Endodermal cell (in vitro differentiated cells): Measurements from ENCODE around the gene DYNC1I1. TPM values are rescaled to one million over a fixed set of nuclear protein-coding genes. Genes with fewer than 3 reads are reported as not detected.

Experiments used
- DNase-seq: peaks from one replicate; pipeline ENCODE4 v3.0.0-alpha.2; 2017
- H3K27ac ChIP-seq: 2 replicates; pipeline ENCODE4 v1.5.1; 2013; ENCODE audit warnings: mild to moderate bottlenecking, low read depth, low read length, moderate library complexity
- H3K27me3 ChIP-seq: 2 replicates; pipeline ENCODE4 v1.6.1; 2013; ENCODE audit warnings: mild to moderate bottlenecking, low read length, moderate library complexity; ENCODE audit not compliant: insufficient read depth, control insufficient read depth, poor library complexity, severe bottlenecking
- H3K36me3 ChIP-seq: 2 replicates; pipeline ENCODE4 v1.7.0; 2013; ENCODE audit warnings: mild to moderate bottlenecking, low read length, moderate library complexity; ENCODE audit not compliant: control insufficient read depth, insufficient read depth
- H3K4me1 ChIP-seq: one replicate; pipeline ENCODE4 v1.7.0; 2013; ENCODE audit warnings: low read length; ENCODE audit not compliant: control insufficient read depth, insufficient read depth
- H3K4me3 ChIP-seq: 2 replicates; pipeline ENCODE4 v1.5.1; 2013; ENCODE audit warnings: mild to moderate bottlenecking, low read length, moderate library complexity
- H3K9ac ChIP-seq: 2 replicates; pipeline ENCODE4 v1.6.1; 2013; ENCODE audit warnings: mild to moderate bottlenecking, low read length, moderate library complexity; ENCODE audit not compliant: poor library complexity, severe bottlenecking; ENCODE audit errors: extremely low read depth
- H3K9me3 ChIP-seq: 2 replicates; pipeline ENCODE4 v1.6.1; 2013; ENCODE audit warnings: mild to moderate bottlenecking, low read length, moderate library complexity; ENCODE audit not compliant: control insufficient read depth
- H3K27ac Mint-ChIP-seq: 2 replicates; pipeline ENCODE4 v1.8.0; 2020; ENCODE audit warnings: mixed read lengths
- H3K27me3 Mint-ChIP-seq: 2 replicates; pipeline ENCODE4 v1.8.0; 2021; ENCODE audit warnings: mild to moderate bottlenecking, mixed read lengths; ENCODE audit not compliant: insufficient read depth
- H3K36me3 Mint-ChIP-seq: 2 replicates; pipeline ENCODE4 v1.8.0; 2020; ENCODE audit warnings: low read depth, mixed read lengths
- H3K4me1 Mint-ChIP-seq: 2 replicates; pipeline ENCODE4 v1.8.0; 2020; ENCODE audit warnings: mixed read lengths
- H3K4me3 Mint-ChIP-seq: 2 replicates; pipeline ENCODE4 v1.8.0; 2020; ENCODE audit warnings: mild to moderate bottlenecking, moderate library complexity, mixed read lengths
- H3K9me3 Mint-ChIP-seq: 2 replicates; pipeline ENCODE4 v1.8.0; 2020; ENCODE audit warnings: mild to moderate bottlenecking, mixed read lengths
- CTCF ChIP-seq: fragments of 200-600 bp; sonication (generic); conservative IDR thresholded peaks from 2 replicates; pipeline ENCODE4 v1.5.0; 2021; ENCODE audit warnings: antibody characterized with exemption, mild to moderate bottlenecking
- WGBS, 2 experiments: methylation state at CpG; one replicate each; pipeline versions ENCODE4 v1.1.5 to v1.1.7; 2013; ENCODE audit warnings: missing lambda C conversion rate in 2 of 2, mixed read lengths in 1 of 2; ENCODE audit not compliant: insufficient coverage in 1 of 2, insufficient read length in 1 of 2; 5-methylcytosine and 5-hydroxymethylcytosine counted together
- total RNA-seq, 2 donors: library from RNA; stranded (reverse); fragmentation: NEBNext Ultra II Directional in 1 of 2; extraction: Animal tissue kit (Norgen Biotek cat#: 25700) in 1 of 2; gene quantifications; 2 replicates in 1 of 2; 3 replicates in 1 of 2; pipeline ENCODE4 v1.2.1, GENCODE V29; 2021

Gene DYNC1I1
- total RNA-seq, 2 donors from 2014 or later = 6.5 to 7.2 TPM

DNA sequence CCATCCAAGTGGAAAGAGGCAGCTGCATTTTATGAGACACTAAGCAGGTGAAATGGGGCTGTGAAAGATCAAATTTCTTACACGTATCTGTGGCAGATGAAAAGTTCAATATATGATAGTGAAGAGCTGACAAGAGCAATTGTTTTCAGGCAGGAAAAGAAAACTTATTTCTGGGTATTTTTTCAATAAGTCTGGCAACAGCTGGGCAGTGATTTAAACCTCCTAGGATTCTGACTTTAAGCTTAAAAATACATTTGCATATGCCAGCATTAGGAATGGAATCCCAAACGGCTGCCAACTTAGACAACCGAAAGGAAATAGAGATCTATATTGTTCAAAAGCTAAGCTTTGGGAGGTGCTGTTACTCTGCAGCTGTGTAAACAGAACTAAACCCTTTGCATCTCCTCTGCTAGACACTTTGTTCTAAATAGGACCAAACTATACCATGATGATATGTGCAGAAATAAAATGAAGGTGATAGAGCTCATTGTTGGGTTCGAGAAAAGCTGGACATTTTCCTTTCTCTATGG is 26.1 kb downstream of the DYNC1I1 start:
- no peak overlapping the region for H3K27ac ChIP-seq
- 79 to 81% methylated on average over 4 of the region's 4 CpGs for WGBS, 2 experiments

GRCh38 chr7:95800787-95801186 is 28.4 kb downstream of the DYNC1I1 start:
- H3K4me3 Mint-ChIP-seq = no peak overlapping the region
- Histone ChIP-seq H3K9ac (no peak overlapping the region), H3K4me3 (no peak overlapping the region), H3K27me3 (no peaks in the 10 kb centered on the region), H3K36me3 (no peaks in the 10 kb centered on the region), H3K4me1 (peaks cover 9% of the 10 kb centered on the region), H3K27ac (no peak overlapping the region), H3K9me3 (no peaks in the 10 kb centered on the region)
- TF ChIP-seq CTCF = no peak
- no peaks in the 10 kb centered on the region for H3K9me3 Mint-ChIP-seq
- DNase-seq = no peak
- no peak overlapping the region for H3K27ac Mint-ChIP-seq
- WGBS, 2 experiments = 83 to 91% methylated on average over 2 to 3 of the region's 3 CpGs
- peaks cover 4% of the 10 kb centered on the region for H3K27me3 Mint-ChIP-seq
- H3K4me1 Mint-ChIP-seq = peaks cover 37% of the 10 kb centered on the region
- H3K36me3 Mint-ChIP-seq = no peaks in the 10 kb centered on the region

More for the DNA sequence above, 26.1 kb downstream of the DYNC1I1 start:
- Mint-ChIP-seq H3K27me3 (peaks cover 4% of the 10 kb centered on the region), H3K36me3 (no peaks in the 10 kb centered on the region), H3K9me3 (peaks cover 3% of the 10 kb centered on the region), H3K27ac (no peak overlapping the region), H3K4me3 (no peak overlapping the region), H3K4me1 (peaks cover 37% of the 10 kb centered on the region)
- no peak overlapping the region for H3K9ac ChIP-seq
- DNase-seq = no peak
- H3K36me3 ChIP-seq = no peaks in the 10 kb centered on the region
- H3K27me3 ChIP-seq = no peaks in the 10 kb centered on the region
- peaks cover 9% of the 10 kb centered on the region for H3K4me1 ChIP-seq
- TF ChIP-seq CTCF = no peak
- H3K9me3 ChIP-seq = peaks cover 6% of the 10 kb centered on the region
- H3K4me3 ChIP-seq = no peak overlapping the region

DNA sequence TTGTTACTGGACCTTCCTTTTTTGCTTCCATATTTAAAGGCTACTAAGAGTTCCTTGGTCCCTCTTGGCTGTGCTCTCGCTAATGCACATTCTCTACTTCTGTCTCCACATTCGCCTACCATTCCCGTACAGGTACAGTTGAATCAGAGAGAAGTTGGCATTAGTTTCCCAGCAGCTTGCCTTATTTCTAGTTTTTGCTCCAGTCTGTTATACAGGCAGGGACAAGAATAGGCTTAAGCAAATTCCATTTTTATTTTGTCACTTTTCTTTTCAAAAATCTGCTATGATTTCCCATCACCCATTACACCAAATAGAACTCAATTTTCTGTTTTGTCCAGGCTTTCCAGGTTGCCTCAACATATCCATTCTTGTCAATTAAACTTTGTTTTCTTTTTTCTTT is 29.9 kb downstream of the DYNC1I1 start:
- DNase-seq = no peak
- Mint-ChIP-seq H3K27ac (no peak overlapping the region), H3K4me3 (no peak overlapping the region), H3K4me1 (peaks cover 25% of the 10 kb centered on the region), H3K9me3 (no peaks in the 10 kb centered on the region), H3K36me3 (no peaks in the 10 kb centered on the region), H3K27me3 (peaks cover 4% of the 10 kb centered on the region)
- Histone ChIP-seq H3K27ac (no peak overlapping the region), H3K9me3 (no peaks in the 10 kb centered on the region), H3K36me3 (no peaks in the 10 kb centered on the region), H3K9ac (no peak overlapping the region), H3K4me3 (no peak overlapping the region), H3K4me1 (peaks cover 3% of the 10 kb centered on the region), H3K27me3 (no peaks in the 10 kb centered on the region)
- no peak for TF ChIP-seq CTCF
- 93 to 97% methylated on average over 3 of the region's 3 CpGs for WGBS, 2 experiments
